ENCODE data around the gene DGKI.

Gene DGKI

GRCh38 chr7:137342828-137343261, 503.9 kb downstream of the DGKI start:
- H3K4me3 ChIP-seq (ENCODE audit: low read depth, low read length): peak overlapping the region; percentile 50
- POLR2A ChIA-PET: no interaction called here

More at GRCh38 chr7:137342828-137343261, 503.9 kb downstream of the DGKI start:
- no peak for TF ChIP-seq ZNF488 (tag by site-specific recombination; IDR thresholded peaks at IDR 0.05)
- no peak for TF ChIP-seq SP3 (tag by site-specific recombination; IDR thresholded peaks at IDR 0.05)
- no peak for TF ChIP-seq ZNF19 (tag by site-specific recombination; IDR thresholded peaks at IDR 0.05; ENCODE audit: low read depth)
- TF ChIP-seq ZNF132 (tag by site-specific recombination; IDR thresholded peaks at IDR 0.05; ENCODE audit: borderline replicate concordance): no peak
- no peak for TF ChIP-seq PRDM6 (tag by site-specific recombination; IDR thresholded peaks at IDR 0.05)
- no peak for TF ChIP-seq KLF1 (tag by site-specific recombination; IDR thresholded peaks at IDR 0.05)
- no peak for TF ChIP-seq ZNF280D (tag by site-specific recombination; IDR thresholded peaks at IDR 0.05)
- no peak for TF ChIP-seq ZNF544 (tag by site-specific recombination; IDR thresholded peaks at IDR 0.05)
- no peak for TF ChIP-seq ZNF121 (tag by site-specific recombination; IDR thresholded peaks at IDR 0.05)
- TF ChIP-seq ZNF558 (tag by site-specific recombination; IDR thresholded peaks at IDR 0.05): no peak
- TF ChIP-seq PRDM2 (tag by site-specific recombination; IDR thresholded peaks at IDR 0.05; ENCODE audit: borderline replicate concordance): no peak
- TF ChIP-seq ZNF585B (tag by site-specific recombination; IDR thresholded peaks at IDR 0.05): no peak
- no peak for TF ChIP-seq HIC1 (tag by site-specific recombination; IDR thresholded peaks at IDR 0.05)
- TF ChIP-seq ZNF501 (tag by site-specific recombination; IDR thresholded peaks at IDR 0.05): no peak
- no peak for TF ChIP-seq ZNF26 (tag by site-specific recombination; IDR thresholded peaks at IDR 0.05)
- no peak for TF ChIP-seq ZNF211 (tag by site-specific recombination; IDR thresholded peaks at IDR 0.05; ENCODE audit: low read depth)
- no peaks in the 10 kb centered on the region for H3K9me3 ChIP-seq (ENCODE audit: control insufficient read depth, insufficient read depth, low read depth, low read length)
- H3K36me3 ChIP-seq (ENCODE audit: control insufficient read depth in 2 of 2, insufficient read depth in 1 of 2, low read length in 2 of 2): no peaks in the 10 kb centered on the region
- H3K4me1 ChIP-seq (ENCODE audit: control insufficient read depth, insufficient read depth, low read length): no peaks in the 10 kb centered on the region
- CTCF ChIA-PET: no interaction called here
- no peak overlapping the region for H3K27ac ChIP-seq (ENCODE audit: extremely low read depth, low read depth, low read length)
